Activated T-helper 1 cell treated with Interleukin-2 at 50 U/mL for 16 hours (primary cell): Measurements from ENCODE around the gene EEPD1.

ENCODE experiments used
- DNase-seq: peaks from one replicate; pipeline ENCODE4 v3.0.0-alpha.2; 2020; ENCODE audit warnings: low read depth

The EEPD1 gene

DNA sequence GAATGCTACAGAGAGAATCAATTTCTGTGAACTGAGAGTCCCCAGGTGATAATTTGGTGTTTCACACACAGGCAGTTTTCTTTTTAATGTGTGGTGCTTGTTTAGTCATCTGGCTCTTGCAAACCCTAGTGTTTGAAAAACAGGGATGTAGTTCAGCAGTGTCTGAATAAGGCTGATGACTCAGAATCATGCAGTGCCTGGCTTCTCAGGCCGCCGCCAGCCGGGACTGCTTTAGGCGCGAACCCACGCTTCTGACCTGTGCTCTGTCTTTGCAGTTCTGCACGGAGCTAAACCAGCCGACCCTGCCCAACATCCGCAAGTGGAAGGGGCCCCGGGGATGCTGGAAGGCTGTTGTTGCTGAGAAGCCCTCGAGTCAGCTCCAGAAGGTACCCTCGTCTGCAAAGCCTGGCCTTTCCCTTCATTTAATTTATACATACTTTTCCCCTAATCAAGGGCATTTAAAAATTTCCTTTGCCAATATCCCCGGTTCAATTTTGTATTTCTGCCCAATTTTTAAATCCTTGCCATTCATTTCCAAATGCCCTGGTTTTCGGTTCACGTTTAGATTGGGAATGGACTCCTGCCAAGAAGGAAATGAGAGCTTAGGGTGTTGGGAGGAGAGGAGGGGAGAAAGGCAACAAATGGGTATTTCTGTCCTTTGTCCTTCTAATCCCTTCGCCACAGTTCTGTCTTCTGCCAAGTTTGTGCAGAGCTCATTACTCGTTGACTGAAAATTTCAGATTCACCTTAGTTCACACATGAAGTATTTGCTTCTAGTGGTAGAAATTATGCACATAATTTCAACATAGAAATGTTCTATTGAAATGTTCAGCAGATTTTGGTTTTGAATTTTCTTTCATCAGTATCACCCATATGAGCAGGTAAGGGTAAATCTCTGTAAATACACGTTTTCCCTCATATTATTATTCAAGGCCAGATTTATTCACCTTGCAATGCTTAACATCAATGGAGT, 128.1 kb downstream of the EEPD1 start:
- no peak for DNase-seq

- no peak for DNase-seq
These were observed 129.1 kb downstream of the EEPD1 start for GRCh38 chr7:36281945-36282717.

DNA sequence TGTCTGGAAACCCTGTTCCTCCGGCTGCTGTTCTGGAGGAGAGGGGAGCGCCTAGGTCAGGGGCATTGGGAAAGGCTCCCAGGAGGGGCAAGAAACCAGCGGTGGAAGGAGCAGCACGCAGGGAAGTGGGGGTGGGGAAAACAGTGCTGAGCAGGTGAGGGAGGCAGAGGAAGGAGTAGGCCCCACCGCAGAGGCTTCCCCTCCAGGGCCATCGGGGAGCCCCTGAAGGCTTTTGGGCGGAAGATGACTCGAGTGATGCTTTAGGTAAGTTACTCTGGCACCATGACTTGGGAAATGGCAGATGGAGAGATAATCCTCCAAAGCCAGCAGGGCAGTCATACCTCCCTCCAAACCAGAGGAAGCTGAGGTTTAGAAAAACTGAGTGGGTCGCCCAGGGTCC, 130.1 kb downstream of the EEPD1 start:
- DNase-seq: no peak

GRCh38 chr7:36283711-36284130, 130.7 kb downstream of the EEPD1 start:
- DNase-seq: no peak

- no peak for DNase-seq
These were observed 131.5 kb downstream of the EEPD1 start for GRCh38 chr7:36284456-36285090.

DNA sequence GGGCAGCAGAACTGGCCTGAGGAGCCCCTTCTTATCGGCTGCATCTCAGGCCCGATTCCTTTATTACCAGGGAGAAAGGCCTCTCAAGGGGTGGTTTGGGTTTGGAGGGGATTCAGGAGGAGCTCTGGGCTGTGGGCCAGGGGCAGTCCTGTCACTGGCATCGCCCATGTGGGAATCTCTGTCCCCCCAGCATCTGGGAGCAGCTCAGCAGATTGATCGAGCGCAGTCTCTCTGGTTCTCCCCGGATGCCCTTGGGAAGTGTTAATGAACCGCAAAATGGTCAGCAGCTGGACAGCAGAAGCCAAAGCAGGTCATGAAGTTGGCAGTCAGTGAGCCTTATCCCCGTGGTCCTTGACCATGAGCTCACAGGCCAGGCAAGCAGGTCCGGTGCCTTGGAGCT, 132.2 kb downstream of the EEPD1 start:
- no peak for DNase-seq

DNA sequence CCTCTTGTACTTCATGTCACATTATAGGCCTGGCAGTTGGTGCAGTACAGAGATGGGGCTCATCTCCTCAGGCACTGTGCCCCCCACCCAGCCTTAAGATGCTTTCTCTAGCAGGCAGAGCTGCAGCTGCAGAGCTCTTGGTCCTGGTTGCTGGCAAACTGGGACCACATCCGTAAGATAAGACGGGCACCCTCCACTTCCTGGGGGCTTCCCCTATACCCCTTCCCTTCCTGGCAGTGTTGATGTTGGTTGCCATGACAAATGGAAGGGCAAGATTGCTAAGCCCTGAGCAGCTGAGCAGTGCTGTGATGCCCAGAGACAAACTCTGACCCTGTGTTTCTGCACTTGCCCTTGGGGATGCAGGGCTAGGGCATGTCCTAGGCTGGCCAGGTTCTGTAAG, 133.2 kb downstream of the EEPD1 start:
- peak; percentile 44 for DNase-seq

GRCh38 chr7:36286688-36287087, 133.6 kb downstream of the EEPD1 start:
- DNase-seq: no peak

DNA sequence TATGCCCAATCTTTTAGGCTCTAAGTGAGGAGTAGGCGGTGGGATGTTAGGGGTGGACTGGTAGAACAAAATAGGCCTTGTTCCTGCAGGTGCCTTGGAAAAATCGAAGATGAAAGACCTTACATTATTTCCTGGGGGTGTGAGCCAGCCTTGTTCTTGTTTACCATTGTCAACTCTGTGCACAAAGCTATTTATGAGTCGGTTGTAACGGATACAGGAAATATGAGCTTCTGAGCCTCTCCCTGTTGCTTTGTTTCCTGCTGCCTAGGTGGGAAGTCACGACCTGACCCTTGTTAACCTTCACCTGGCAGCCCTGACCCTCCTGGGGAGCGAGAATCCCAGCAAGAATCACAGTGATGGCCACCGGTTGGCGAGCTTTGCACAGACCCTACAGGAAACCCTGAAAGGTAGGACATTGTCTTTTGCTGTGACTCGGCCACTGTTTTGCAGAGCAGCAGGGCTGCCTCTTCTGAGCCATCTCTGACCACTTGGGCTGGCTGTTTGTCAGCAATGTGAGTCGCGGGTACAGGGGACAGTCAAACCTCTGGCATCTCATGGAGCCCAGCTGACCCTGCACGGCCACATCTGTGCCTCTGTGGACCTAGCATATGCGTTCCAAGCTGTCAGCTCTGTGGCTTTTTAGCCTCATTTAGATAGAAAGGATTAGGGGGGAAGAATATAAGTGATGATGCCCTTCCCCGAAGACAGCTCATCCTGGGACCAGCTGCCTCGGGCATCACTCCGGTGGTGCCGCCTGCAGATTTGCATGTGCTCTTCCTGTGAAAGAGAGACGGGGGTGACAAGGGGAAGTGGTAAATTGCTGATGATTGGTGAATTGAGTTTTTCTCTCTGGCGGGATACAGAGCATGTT, 134.6 kb downstream of the EEPD1 start:
- DNase-seq: no peak

DNA sequence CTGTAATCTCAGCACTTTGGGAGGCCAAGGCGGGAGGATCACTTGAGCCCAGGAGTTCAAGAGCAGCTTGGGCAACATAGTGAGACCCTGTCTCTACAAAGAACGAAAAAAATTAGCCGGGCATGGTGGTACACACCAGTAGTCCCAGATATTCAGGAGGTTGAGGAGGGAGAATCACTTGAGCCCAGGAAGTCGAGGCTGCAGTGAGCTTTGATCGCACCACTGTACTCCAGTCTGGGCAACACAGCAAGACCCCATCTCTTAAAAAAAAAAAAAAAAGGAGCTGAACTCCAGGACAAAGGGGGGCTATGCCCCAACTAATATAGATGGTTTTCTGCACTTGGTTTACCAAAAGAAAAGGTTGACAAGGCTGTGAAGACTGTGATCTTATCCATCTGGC, 135.4 kb downstream of the EEPD1 start:
- DNase-seq: no peak

GRCh38 chr7:36289833-36290661, 137.0 kb downstream of the EEPD1 start:
- no peak for DNase-seq

DNA sequence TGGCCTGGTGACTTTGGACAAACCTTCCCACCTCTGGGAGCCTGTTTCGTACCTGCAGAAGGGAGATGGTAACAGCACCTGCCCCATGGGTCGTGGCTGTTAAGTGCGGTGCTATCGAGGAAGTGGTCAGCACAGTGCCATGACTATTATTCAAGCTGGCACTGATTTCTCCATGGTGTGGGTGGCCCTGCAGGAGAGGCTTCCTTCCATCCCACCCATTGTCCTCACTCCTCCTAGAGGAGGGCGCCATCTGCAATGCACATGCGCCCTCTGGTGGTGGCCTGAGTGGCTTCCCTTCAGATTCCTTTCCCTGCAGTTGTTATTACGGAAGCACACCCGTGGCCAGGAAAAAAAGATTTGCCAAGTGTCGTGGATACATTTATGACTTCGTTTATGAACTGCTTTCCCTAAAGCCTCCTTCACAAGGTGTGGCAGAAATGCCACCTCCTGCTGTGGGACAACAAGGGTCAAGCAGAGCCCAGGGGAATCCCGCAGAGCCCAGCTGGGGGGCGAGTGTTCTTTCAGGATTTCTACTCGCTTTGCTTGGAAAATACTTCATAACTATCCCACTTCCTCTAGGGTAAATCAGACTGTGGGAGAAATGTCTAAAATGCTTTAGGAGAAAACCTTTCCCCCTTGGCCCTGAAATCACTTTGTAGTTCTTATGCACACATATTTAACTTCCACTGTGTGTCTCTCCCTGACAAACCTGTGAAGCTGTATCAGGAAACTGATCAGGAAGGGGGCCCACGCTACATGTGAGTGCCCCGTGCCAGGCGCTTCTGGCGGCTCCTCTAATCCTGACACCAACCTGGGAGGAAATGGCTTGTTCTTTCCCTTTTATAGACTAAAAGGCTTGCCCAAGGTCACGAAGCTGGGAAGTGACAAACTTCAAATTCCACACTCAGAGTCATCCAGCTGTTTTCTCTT, 138.6 kb downstream of the EEPD1 start:
- peak; percentile 54 for DNase-seq

DNA sequence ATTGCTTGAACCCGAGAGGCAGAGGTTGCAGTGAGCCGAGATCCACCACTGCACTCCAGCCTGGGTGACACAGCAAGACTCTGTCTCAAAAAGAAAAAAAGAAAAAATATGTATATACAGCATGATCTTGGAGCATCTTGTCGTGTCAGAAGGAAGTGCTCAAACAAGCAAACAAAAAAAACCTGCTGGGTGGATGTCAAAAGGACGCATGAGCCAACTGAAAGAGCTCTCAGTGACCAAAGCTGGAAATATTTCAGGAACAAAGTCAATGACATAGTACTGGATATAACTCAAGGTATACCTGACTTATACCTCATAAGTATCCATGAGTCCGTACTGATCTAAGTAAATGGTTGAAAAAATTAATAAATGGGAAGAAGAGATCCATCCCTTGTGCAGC, 142.0 kb downstream of the EEPD1 start:
- DNase-seq: no peak

GRCh38 chr7:36296284-36296683, 143.2 kb downstream of the EEPD1 start:
- no peak for DNase-seq

DNA sequence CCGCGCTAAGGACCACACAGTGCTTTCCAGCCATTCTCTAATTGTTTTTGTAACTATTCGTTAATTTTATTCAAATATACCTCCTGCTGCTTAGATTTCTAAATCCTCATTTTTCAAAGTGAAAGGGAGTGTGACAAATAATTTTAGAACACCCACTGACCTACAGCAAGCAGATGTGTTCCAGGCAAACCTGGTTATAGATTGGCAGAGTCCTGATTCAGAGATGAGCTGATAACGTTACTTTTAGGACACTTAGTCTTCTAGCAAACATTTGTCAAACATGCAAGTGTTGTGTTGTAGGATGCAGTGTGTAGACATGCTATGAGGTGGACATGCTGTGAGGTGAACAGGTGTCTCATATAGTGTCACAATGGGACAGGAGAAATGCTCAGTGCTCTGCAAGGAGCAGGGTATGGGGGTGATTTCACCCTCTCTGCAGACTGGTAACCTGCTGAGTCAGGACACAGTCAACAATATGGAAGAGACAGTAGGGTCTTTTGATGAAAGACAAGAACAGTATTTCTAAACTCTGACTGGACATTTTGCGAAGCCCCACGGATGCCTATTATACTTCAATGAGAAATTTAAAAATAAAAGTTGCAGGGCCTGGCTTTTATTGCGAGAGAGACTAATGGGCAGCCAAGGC, 144.4 kb downstream of the EEPD1 start:
- DNase-seq: no peak

GRCh38 chr7:36298106-36298505, 145.1 kb downstream of the EEPD1 start:
- no peak for DNase-seq

DNA sequence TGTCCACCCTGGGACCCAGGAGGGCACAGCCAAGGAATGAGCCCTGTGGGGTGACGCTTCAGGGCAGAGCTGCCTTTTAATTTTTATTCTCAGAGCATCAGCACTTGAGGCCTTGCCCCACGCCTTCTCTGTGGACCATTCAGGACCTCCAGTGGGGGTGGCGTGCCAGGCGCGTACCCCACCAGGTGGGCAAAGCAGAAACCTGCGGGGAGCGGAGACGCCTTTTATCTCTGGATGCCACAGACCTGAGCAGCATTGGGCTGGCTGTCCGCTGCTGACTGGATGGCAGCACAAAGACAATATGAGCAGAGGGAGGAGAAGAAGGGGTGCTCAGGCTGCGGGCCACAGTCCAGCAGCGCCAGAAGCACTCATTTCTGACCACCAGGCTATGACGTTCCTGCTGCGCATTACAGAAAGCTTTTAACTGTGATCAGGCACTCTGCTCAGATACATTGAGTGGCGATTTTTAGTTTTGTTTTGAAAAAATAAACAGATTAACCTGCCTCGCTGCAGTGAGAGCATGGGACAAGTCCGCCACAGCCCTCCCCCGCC, 146.2 kb downstream of the EEPD1 start:
- no peak for DNase-seq

DNA sequence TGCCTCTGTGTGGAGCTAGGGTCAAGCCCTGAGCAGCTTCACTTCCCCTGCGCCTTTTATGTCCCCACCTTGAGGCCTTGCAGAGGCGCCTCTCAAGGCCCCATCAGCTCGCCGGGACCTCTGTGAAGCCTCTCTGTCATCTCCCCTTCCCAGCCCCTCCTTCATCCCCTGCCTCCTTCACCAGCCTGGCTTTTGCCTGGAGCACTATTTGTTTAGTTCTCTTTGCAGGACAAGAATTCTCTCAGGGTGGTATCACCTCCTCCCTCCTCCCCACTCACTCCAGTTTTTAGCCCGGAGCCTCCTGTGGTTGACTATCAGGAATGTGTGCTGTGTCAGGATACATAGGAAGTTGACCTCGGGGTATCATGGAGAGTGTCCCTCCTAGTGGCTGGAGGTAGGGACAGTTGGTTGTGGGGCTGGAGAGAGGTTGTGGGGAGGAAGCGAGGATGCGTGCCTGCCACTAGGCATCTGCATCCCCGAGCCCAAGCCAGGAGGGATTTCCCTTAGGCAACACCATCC, 146.8 kb downstream of the EEPD1 start:
- DNase-seq: no peak
